ENCODE data around the gene CENPL. TPM values are rescaled to one million over a fixed set of nuclear protein-coding genes. Genes with fewer than 3 reads are reported as not detected.
A peak's percentile ranks its signal among the peaks of the same experiment; 100 is the strongest.

Gene CENPL
- total and polyA plus RNA-seq, 9 of the 15 experiments (the other 6 are each of a cell fraction or from before 2014, with no cell fraction given): 33.0 to 52.7 (median 39.7) TPM

- TF ChIP-seq ZNF318 (IDR thresholded peaks at IDR 0.05; ENCODE audit: borderline replicate concordance in 1 of 2, low read depth in 1 of 2) (no peak), MAZ (CRISPR knock-in tag; conservative IDR thresholded peaks at IDR 0.05 in 1 of 2, IDR thresholded peaks at IDR 0.05 in 1 of 2) (peak in 1 of 2 experiments; percentile 63; a peak in 3 of 4 replicates), FUS (optimal IDR thresholded peaks at IDR 0.05; ENCODE audit: low read depth, low read length) (no peak), TSC22D4 (tag; IDR thresholded peaks at IDR 0.05) (no peak), SAP30 (IDR thresholded peaks at IDR 0.05; ENCODE audit: borderline replicate concordance, insufficient read depth, low read depth, low read length, poor library complexity, severe bottlenecking) (peak; percentile 93), ZNF253 (CRISPR knock-in tag; conservative IDR thresholded peaks at IDR 0.05) (no peak), EGR1 (conservative IDR thresholded peaks at IDR 0.05) (no peak), CBX1 (IDR thresholded peaks at IDR 0.05; ENCODE audit: low read depth) (no peak), PREB (CRISPR knock-in tag; IDR thresholded peaks at IDR 0.05) (no peak), SREBF1 (IDR thresholded peaks at IDR 0.05; ENCODE audit: borderline replicate concordance, low read depth, low read length) (no peak), KDM5B (IDR thresholded peaks at IDR 0.05; ENCODE audit: insufficient replicate concordance, low read depth, low read length) (no peak), YBX1 (IDR thresholded peaks at IDR 0.05) (no peak), CBX2 (IDR thresholded peaks at IDR 0.05; ENCODE audit: insufficient read depth, low read length, poor library complexity, severe bottlenecking) (no peak), MXD1 (CRISPR knock-in tag; IDR thresholded peaks at IDR 0.05; ENCODE audit: borderline replicate concordance, poor library complexity, severe bottlenecking) (no peak), RBM17 (IDR thresholded peaks at IDR 0.05; ENCODE audit: borderline replicate concordance, low read depth, low read length) (no peak), NBN (IDR thresholded peaks at IDR 0.05; ENCODE audit: low read depth) (no peak), NCOA2 (IDR thresholded peaks at IDR 0.05; ENCODE audit: partially characterized antibody in 2 of 2) (no peak)
Observed at GRCh38 chr1:173823781-173824314, 835 bp downstream of the CENPL start (continued).
